HCT116 (cell line): ENCODE results near the gene ITGAV. TPM values are rescaled to one million over a fixed set of nuclear protein-coding genes. Genes with fewer than 3 reads are reported as not detected.

Experiments used
- ATAC-seq: fragments of 200-7000 bp; cut with Tn5 transposase; 2 replicates; pipeline ENCODE4 v1.9.1; 2020; ENCODE audit warnings: mild to moderate bottlenecking, moderate library complexity
- BruUV-seq: library from RNA; stranded (reverse); fragments of 400-500 nt; replicated peaks from 2 replicates; lab custom pipeline; 2021; lab: Mats Ljungman, UMichigan
- CTCF ChIA-PET: fragments of 300-600 bp; sonication (Branson Sonifier 250); formaldehyde crosslinking; loops from one replicate; lab custom pipeline; 2021; ENCODE audit warnings: antibody characterized with exemption; lab: Charles Lee
- POLR2A ChIA-PET: fragments of 300-600, 350-600 bp; sonication (Branson Sonifier 250); formaldehyde crosslinking; loops from one replicate; lab custom pipeline; 2021; ENCODE audit warnings: antibody characterized with exemption; lab: Charles Lee
- RAD21 ChIA-PET, 2 experiments: fragments of 300-600 bp; sonication (Branson Sonifier 250); formaldehyde crosslinking; loops; one replicate each; lab custom pipeline; 2023; ENCODE audit warnings: low total read pairs in 2 of 2; ENCODE audit not compliant: uncharacterized antibody in 2 of 2, unreplicated experiment in 2 of 2, low non-redundant PET in 1 of 2; lab: Charles Lee
- DNase-seq: peaks from one replicate; pipeline ENCODE4 v3.0.0-alpha.2; 2010; ENCODE audit warnings: low read depth, low spot score
- H2AFZ ChIP-seq: fragments of 200-600 bp; shearing (Covaris generic), sonication (generic); 2 replicates; pipeline ENCODE4 v1.6.1; 2017; ENCODE audit warnings: low read depth, mixed run types, mixed read lengths, antibody characterized with exemption, low read length; ENCODE audit not compliant: poor library complexity, severe bottlenecking
- H3K27ac ChIP-seq: 2 replicates; pipeline ENCODE4 v1.5.1; 2012; ENCODE audit warnings: low read depth, low read length
- H3K27me3 ChIP-seq: fragments of 200-600 bp; sonication (generic); 2 replicates; pipeline ENCODE4 v1.6.1; 2016; ENCODE audit warnings: mixed run types, low read length, mixed read lengths; ENCODE audit not compliant: insufficient read depth
- H3K36me3 ChIP-seq, 2 experiments: fragments of 200-500 bp in 1 of 2; fragments of 200-600 bp in 1 of 2; sonication (Bioruptor generic) in 1 of 2; sonication (generic) in 1 of 2; 2 replicates each; pipeline versions ENCODE4 v1.5.1 to v1.6.1; 2014 to 2016; ENCODE audit warnings: low read length in 2 of 2, inconsistent platforms in 1 of 2, mixed read lengths in 1 of 2, mixed run types in 1 of 2; ENCODE audit not compliant: insufficient read depth in 2 of 2, control insufficient read depth in 1 of 2
- H3K4me1 ChIP-seq, 2 experiments: fragments of 200-600 bp in 1 of 2; sonication (generic) in 1 of 2; 2 replicates each; pipeline versions ENCODE4 v1.5.1 to v1.6.1; 2012 to 2017; ENCODE audit warnings: low read length in 2 of 2, inconsistent platforms in 1 of 2, mild to moderate bottlenecking in 1 of 2, mixed read lengths in 1 of 2, mixed run types in 1 of 2, moderate library complexity in 1 of 2; ENCODE audit not compliant: insufficient read depth in 2 of 2, control insufficient read depth in 1 of 2
- H3K4me2 ChIP-seq: fragments of 200-600 bp; sonication (generic); 2 replicates; pipeline ENCODE4 v1.6.1; 2017; ENCODE audit warnings: mixed run types, low read length, mixed read lengths
- H3K4me3 ChIP-seq, 2 experiments: fragments of 200-600 bp in 1 of 2; sonication (generic) in 1 of 2; replicated peaks in 1 of 2; 2 replicates each; pipeline ENCODE4 v1.5.1; 2011 to 2016; ENCODE audit warnings: low read length in 2 of 2, control low read depth in 1 of 2, low read depth in 1 of 2, mild to moderate bottlenecking in 1 of 2, mixed read lengths in 1 of 2, mixed run types in 1 of 2
- H3K79me2 ChIP-seq: fragments of 200-600 bp; sonication (generic); 2 replicates; pipeline ENCODE4 v1.6.1; 2017; ENCODE audit warnings: mild to moderate bottlenecking, mixed run types, low read length, moderate library complexity, mixed read lengths; ENCODE audit not compliant: insufficient read depth
- H3K9ac ChIP-seq: fragments of 200-600 bp; sonication (generic); 2 replicates; pipeline ENCODE4 v1.6.1; 2016; ENCODE audit warnings: low read length, mixed read lengths
- H3K9me2 ChIP-seq: fragments of 200-600 bp; sonication (generic), shearing (Covaris generic); 2 replicates; pipeline ENCODE4 v1.6.1; 2017; ENCODE audit warnings: mixed run types, mild to moderate bottlenecking, moderate library complexity; ENCODE audit not compliant: insufficient read depth
- H3K9me3 ChIP-seq, 2 experiments: fragments of 200-500 bp in 1 of 2; fragments of 200-600 bp in 1 of 2; sonication (Bioruptor generic) in 1 of 2; sonication (generic) in 1 of 2; 2 replicates each; pipeline ENCODE4 v1.6.1; 2014 to 2017; ENCODE audit warnings: low read length in 2 of 2, mixed read lengths in 2 of 2, inconsistent platforms in 1 of 2, low read depth in 1 of 2, mild to moderate bottlenecking in 1 of 2, mixed run types in 1 of 2, moderate library complexity in 1 of 2; ENCODE audit not compliant: control insufficient read depth in 1 of 2, insufficient read depth in 1 of 2
- H4K20me1 ChIP-seq: fragments of 200-600 bp; sonication (generic), shearing (Covaris generic); 2 replicates; pipeline ENCODE4 v1.6.1; 2017; ENCODE audit warnings: mixed run types, mild to moderate bottlenecking, moderate library complexity; ENCODE audit not compliant: insufficient read depth
- CEBPB ChIP-seq: IDR thresholded peaks from 2 replicates; pipeline ENCODE4 v1.6.1; 2012; ENCODE audit warnings: low read depth
- ELF1 ChIP-seq: IDR thresholded peaks from 2 replicates; pipeline ENCODE4 v1.6.1; 2012; ENCODE audit warnings: low read depth, borderline replicate concordance
- EZH2 ChIP-seq: fragments of 200-600 bp; sonication (generic); IDR thresholded peaks from 2 replicates; pipeline ENCODE4 v1.6.1; 2017; ENCODE audit warnings: antibody characterized with exemption, mixed run types
- FOSL1 ChIP-seq: IDR thresholded peaks from 2 replicates; pipeline ENCODE4 v1.6.1; 2012; ENCODE audit warnings: low read depth
- JUND ChIP-seq: IDR thresholded peaks from 2 replicates; pipeline ENCODE4 v1.6.1; 2012
- POLR2A ChIP-seq: IDR thresholded peaks from 2 replicates; pipeline ENCODE4 v1.7.0; 2011; ENCODE audit warnings: borderline replicate concordance; ENCODE audit not compliant: insufficient read depth, insufficient read length; ENCODE audit errors: extremely low read depth
- POLR2AphosphoS5 ChIP-seq: IDR thresholded peaks from 2 replicates; pipeline ENCODE4 v1.6.1; 2011; ENCODE audit warnings: mild to moderate bottlenecking, low read depth, low read length, moderate library complexity
- SIN3A ChIP-seq: IDR thresholded peaks from 2 replicates; pipeline ENCODE4 v1.6.1; 2012; ENCODE audit warnings: low read depth
- SP1 ChIP-seq: IDR thresholded peaks from 2 replicates; pipeline ENCODE4 v1.6.1; 2012; ENCODE audit warnings: low read depth
- SRF ChIP-seq: IDR thresholded peaks from 2 replicates; pipeline ENCODE4 v1.6.1; 2012; ENCODE audit warnings: low read depth
- TCF7L2 ChIP-seq: IDR thresholded peaks from 2 replicates; pipeline ENCODE4 v1.7.0; 2011; ENCODE audit warnings: borderline replicate concordance, inconsistent platforms; ENCODE audit not compliant: insufficient read depth, insufficient read length; ENCODE audit errors: extremely low read depth
- YY1 ChIP-seq: IDR thresholded peaks from 2 replicates; pipeline ENCODE4 v1.6.1; 2011; ENCODE audit warnings: low read length, low read depth, moderate library complexity, mild to moderate bottlenecking; ENCODE audit not compliant: insufficient replicate concordance; ENCODE audit errors: extremely low read depth
- ZFX ChIP-seq: fragments of 450-650 bp; IDR thresholded peaks from 2 replicates; pipeline ENCODE4 v1.6.1; 2017
- ZNF274 ChIP-seq: fragments of 200-500 bp; sonication (Bioruptor generic); IDR thresholded peaks from 2 replicates; pipeline ENCODE4 v1.6.1; 2014; ENCODE audit warnings: mild to moderate bottlenecking, low read depth, low read length, inconsistent platforms
- intact Hi-C: fragments of 100-400 bp; cut with micrococcal nuclease; formaldehyde crosslinking; loops from 2 replicates; pipeline ENCODE4 v1.10.0; 2022
- total RNA-seq: library from RNA; stranded (reverse); gene quantifications from one replicate; pipeline ENCODE4 v1.2.1, GENCODE V29; 2021; ENCODE audit not compliant: unreplicated experiment
- TF ChIP-seq, protein P1 (sequence below): IDR thresholded peaks from 2 replicates; pipeline ENCODE4 v1.6.1; 2012; ENCODE audit warnings: low read depth
- TF ChIP-seq, protein P2 (sequence below): IDR thresholded peaks from 2 replicates; pipeline ENCODE4 v1.6.1; 2012

ITGAV gene
- total RNA-seq, 1 experiment from 2014 or later = 36.3 TPM

DNA sequence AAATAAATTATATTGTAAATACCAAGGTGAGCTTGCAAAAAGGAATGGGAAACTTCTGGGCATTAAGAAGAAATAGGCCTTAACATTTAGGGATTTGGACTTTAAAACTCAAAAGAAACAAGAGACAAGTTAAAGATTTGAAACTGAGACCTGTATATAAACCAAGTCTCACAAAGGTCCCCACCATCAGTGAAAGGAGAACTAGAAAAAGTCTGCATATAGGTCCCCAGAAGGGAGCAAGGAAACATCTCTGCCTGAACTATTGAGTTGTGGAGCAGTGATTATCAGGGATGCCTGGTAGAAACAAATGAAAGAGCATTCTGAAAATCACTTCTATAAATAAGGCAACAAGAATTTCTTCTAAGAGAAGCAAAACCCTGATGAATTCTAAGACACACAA is 30.5 kb upstream of the ITGAV start:
- Histone ChIP-seq H2AFZ (no peak overlapping the region), H3K9ac (no peak overlapping the region), H3K9me2 (no peaks in the 10 kb centered on the region), H3K4me3 (no peak overlapping the region), H3K79me2 (no peaks in the 10 kb centered on the region)
- ChIA-PET POLR2A (no interaction called here), CTCF (no interaction called here)
- no peak for DNase-seq
- no TSS peak for BruUV-seq
- intact Hi-C loops = no loop called here
- TF ChIP-seq SRF (no peak), YY1 (no peak), CEBPB (no peak), FOSL1 (no peak), EZH2 (no peak), SP1 (no peak), JUND (no peak), POLR2A (no peak), SIN3A (no peak), POLR2AphosphoS5 (no peak), ZFX (no peak), ELF1 (no peak), TCF7L2 (no peak), ZNF274 (no peak)
- TF ChIP-seq, protein P1, sequence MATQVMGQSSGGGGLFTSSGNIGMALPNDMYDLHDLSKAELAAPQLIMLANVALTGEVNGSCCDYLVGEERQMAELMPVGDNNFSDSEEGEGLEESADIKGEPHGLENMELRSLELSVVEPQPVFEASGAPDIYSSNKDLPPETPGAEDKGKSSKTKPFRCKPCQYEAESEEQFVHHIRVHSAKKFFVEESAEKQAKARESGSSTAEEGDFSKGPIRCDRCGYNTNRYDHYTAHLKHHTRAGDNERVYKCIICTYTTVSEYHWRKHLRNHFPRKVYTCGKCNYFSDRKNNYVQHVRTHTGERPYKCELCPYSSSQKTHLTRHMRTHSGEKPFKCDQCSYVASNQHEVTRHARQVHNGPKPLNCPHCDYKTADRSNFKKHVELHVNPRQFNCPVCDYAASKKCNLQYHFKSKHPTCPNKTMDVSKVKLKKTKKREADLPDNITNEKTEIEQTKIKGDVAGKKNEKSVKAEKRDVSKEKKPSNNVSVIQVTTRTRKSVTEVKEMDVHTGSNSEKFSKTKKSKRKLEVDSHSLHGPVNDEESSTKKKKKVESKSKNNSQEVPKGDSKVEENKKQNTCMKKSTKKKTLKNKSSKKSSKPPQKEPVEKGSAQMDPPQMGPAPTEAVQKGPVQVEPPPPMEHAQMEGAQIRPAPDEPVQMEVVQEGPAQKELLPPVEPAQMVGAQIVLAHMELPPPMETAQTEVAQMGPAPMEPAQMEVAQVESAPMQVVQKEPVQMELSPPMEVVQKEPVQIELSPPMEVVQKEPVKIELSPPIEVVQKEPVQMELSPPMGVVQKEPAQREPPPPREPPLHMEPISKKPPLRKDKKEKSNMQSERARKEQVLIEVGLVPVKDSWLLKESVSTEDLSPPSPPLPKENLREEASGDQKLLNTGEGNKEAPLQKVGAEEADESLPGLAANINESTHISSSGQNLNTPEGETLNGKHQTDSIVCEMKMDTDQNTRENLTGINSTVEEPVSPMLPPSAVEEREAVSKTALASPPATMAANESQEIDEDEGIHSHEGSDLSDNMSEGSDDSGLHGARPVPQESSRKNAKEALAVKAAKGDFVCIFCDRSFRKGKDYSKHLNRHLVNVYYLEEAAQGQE = no peak
- TF ChIP-seq, protein P2, sequence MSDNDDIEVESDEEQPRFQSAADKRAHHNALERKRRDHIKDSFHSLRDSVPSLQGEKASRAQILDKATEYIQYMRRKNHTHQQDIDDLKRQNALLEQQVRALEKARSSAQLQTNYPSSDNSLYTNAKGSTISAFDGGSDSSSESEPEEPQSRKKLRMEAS = no peak
- TF ChIP-seq, all 23 proteins: peak for 0
- ATAC-seq = no peak
- Histone ChIP-seq H3K4me1 (peaks cover 0 to 7% of the 10 kb centered on the region in 2 experiments; a peak in 1 of 4 replicates), H3K36me3 (no peaks in the 10 kb centered on the region), H3K4me2 (no peak overlapping the region), H3K27me3 (no peaks in the 10 kb centered on the region), H4K20me1 (no peaks in the 10 kb centered on the region), H3K9me3 (no peaks in the 10 kb centered on the region), H3K27ac (no peak overlapping the region)
- RAD21 ChIA-PET = no interaction called here
